ENCODE results near the gene CACNA1I. TPM values are rescaled to one million over a fixed set of nuclear protein-coding genes. Genes with fewer than 3 reads are reported as not detected.

CACNA1I gene
- total and polyA plus RNA-seq, 2 experiments from 2014 or later: 0.42 to 2.4 TPM

DNA sequence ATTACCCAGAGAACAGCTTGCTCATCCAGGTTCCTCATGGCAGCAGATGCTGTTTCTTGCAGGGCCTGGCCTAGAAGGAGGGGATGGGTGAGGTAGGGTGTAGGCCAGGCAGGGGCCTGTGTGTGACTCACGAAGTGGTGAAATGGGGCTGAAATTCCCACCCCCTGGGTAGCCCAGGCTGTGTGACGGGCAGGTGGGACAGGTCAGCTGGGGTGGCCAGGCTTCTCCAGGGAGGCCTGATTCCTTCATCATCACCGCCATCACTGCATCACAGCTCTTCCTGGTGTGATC is 83.2 kb downstream of the CACNA1I start (continued):
- TF ChIP-seq, protein P1, sequence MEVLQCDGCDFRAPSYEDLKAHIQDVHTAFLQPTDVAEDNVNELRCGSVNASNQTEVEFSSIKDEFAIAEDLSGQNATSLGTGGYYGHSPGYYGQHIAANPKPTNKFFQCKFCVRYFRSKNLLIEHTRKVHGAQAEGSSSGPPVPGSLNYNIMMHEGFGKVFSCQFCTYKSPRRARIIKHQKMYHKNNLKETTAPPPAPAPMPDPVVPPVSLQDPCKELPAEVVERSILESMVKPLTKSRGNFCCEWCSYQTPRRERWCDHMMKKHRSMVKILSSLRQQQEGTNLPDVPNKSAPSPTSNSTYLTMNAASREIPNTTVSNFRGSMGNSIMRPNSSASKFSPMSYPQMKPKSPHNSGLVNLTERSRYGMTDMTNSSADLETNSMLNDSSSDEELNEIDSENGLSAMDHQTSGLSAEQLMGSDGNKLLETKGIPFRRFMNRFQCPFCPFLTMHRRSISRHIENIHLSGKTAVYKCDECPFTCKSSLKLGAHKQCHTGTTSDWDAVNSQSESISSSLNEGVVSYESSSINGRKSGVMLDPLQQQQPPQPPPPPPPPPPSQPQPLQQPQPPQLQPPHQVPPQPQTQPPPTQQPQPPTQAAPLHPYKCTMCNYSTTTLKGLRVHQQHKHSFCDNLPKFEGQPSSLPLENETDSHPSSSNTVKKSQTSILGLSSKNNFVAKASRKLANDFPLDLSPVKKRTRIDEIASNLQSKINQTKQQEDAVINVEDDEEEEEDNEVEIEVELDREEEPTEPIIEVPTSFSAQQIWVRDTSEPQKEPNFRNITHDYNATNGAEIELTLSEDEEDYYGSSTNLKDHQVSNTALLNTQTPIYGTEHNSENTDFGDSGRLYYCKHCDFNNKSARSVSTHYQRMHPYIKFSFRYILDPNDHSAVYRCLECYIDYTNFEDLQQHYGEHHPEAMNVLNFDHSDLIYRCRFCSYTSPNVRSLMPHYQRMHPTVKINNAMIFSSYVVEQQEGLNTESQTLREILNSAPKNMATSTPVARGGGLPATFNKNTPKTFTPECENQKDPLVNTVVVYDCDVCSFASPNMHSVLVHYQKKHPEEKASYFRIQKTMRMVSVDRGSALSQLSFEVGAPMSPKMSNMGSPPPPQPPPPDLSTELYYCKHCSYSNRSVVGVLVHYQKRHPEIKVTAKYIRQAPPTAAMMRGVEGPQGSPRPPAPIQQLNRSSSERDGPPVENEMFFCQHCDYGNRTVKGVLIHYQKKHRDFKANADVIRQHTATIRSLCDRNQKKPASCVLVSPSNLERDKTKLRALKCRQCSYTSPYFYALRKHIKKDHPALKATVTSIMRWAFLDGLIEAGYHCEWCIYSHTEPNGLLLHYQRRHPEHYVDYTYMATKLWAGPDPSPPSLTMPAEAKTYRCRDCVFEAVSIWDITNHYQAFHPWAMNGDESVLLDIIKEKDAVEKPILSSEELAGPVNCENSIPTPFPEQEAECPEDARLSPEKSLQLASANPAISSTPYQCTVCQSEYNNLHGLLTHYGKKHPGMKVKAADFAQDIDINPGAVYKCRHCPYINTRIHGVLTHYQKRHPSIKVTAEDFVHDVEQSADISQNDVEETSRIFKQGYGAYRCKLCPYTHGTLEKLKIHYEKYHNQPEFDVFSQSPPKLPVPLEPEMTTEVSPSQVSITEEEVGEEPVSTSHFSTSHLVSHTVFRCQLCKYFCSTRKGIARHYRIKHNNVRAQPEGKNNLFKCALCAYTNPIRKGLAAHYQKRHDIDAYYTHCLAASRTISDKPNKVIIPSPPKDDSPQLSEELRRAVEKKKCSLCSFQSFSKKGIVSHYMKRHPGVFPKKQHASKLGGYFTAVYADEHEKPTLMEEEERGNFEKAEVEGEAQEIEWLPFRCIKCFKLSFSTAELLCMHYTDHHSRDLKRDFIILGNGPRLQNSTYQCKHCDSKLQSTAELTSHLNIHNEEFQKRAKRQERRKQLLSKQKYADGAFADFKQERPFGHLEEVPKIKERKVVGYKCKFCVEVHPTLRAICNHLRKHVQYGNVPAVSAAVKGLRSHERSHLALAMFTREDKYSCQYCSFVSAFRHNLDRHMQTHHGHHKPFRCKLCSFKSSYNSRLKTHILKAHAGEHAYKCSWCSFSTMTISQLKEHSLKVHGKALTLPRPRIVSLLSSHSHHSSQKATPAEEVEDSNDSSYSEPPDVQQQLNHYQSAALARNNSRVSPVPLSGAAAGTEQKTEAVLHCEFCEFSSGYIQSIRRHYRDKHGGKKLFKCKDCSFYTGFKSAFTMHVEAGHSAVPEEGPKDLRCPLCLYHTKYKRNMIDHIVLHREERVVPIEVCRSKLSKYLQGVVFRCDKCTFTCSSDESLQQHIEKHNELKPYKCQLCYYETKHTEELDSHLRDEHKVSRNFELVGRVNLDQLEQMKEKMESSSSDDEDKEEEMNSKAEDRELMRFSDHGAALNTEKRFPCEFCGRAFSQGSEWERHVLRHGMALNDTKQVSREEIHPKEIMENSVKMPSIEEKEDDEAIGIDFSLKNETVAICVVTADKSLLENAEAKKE (CRISPR knock-in tag; IDR thresholded peaks at IDR 0.05): no peak
- no peak for TF ChIP-seq EZH2 (IDR thresholded peaks at IDR 0.05; ENCODE audit: low read depth, unreplicated experiment)
- TF ChIP-seq STAT1 (IDR thresholded peaks at IDR 0.05; ENCODE audit: unreplicated experiment): no peak
- TF ChIP-seq POLR2AphosphoS5 (IDR thresholded peaks at IDR 0.05; ENCODE audit: low read depth): no peak
- no peak for TF ChIP-seq NANOG (IDR thresholded peaks at IDR 0.05; ENCODE audit: borderline replicate concordance)
- TF ChIP-seq, protein P2, sequence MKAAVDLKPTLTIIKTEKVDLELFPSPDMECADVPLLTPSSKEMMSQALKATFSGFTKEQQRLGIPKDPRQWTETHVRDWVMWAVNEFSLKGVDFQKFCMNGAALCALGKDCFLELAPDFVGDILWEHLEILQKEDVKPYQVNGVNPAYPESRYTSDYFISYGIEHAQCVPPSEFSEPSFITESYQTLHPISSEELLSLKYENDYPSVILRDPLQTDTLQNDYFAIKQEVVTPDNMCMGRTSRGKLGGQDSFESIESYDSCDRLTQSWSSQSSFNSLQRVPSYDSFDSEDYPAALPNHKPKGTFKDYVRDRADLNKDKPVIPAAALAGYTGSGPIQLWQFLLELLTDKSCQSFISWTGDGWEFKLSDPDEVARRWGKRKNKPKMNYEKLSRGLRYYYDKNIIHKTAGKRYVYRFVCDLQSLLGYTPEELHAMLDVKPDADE (IDR thresholded peaks at IDR 0.05): no peak
- TF ChIP-seq JUNB (IDR thresholded peaks at IDR 0.05; ENCODE audit: unreplicated experiment): no peak
- TF ChIP-seq ZNF331 (CRISPR knock-in tag; IDR thresholded peaks at IDR 0.05; ENCODE audit: low read depth): no peak
- TF ChIP-seq EZH2phosphoT487 (IDR thresholded peaks at IDR 0.05; ENCODE audit: unreplicated experiment): no peak
- TF ChIP-seq, protein P3, sequence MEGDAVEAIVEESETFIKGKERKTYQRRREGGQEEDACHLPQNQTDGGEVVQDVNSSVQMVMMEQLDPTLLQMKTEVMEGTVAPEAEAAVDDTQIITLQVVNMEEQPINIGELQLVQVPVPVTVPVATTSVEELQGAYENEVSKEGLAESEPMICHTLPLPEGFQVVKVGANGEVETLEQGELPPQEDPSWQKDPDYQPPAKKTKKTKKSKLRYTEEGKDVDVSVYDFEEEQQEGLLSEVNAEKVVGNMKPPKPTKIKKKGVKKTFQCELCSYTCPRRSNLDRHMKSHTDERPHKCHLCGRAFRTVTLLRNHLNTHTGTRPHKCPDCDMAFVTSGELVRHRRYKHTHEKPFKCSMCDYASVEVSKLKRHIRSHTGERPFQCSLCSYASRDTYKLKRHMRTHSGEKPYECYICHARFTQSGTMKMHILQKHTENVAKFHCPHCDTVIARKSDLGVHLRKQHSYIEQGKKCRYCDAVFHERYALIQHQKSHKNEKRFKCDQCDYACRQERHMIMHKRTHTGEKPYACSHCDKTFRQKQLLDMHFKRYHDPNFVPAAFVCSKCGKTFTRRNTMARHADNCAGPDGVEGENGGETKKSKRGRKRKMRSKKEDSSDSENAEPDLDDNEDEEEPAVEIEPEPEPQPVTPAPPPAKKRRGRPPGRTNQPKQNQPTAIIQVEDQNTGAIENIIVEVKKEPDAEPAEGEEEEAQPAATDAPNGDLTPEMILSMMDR (conservative IDR thresholded peaks at IDR 0.05; ENCODE audit: low read depth in 2 of 2): no peak

Data from GM23338 (cell line).